Endothelial cell of umbilical vein (primary cell): ENCODE measurements around the gene RNMT. TPM values are rescaled to one million over a fixed set of nuclear protein-coding genes. Genes with fewer than 3 reads are reported as not detected.

Source experiments
- BruUV-seq: library from RNA; stranded (reverse); fragments of 400-500 nt; replicated peaks from 2 replicates; lab custom pipeline; 2021; lab: Mats Ljungman, UMichigan
- CTCF ChIA-PET: fragments of 300-600, 350-600 bp; sonication (Branson Sonifier 250); formaldehyde crosslinking; loops from one replicate; lab custom pipeline; 2021; ENCODE audit warnings: antibody characterized with exemption, inconsistent platforms; lab: Charles Lee
- POLR2A ChIA-PET: fragments of 300-600, 350-600 bp; sonication (Branson Sonifier 250); formaldehyde crosslinking; loops from one replicate; lab custom pipeline; 2021; ENCODE audit warnings: antibody characterized with exemption, inconsistent platforms; lab: Charles Lee
- DNase-seq: peaks from one replicate; pipeline ENCODE4 v3.0.0-alpha.2; 2011; ENCODE audit warnings: low read depth, low spot score
- FAIRE-seq: peaks from 2 replicates; lab custom pipeline; 2011; peaks lifted over from hg19 to GRCh38; lab: Jason Lieb, UNC
- H2AFZ ChIP-seq: 2 replicates; pipeline ENCODE4 v1.6.0; 2012; ENCODE audit warnings: low read depth, low read length, control low read depth, inconsistent platforms
- H3K27ac ChIP-seq: 2 replicates; pipeline ENCODE4 v1.5.1; 2011; ENCODE audit warnings: low read depth, mild to moderate bottlenecking, control low read depth, low read length, moderate library complexity; ENCODE audit not compliant: insufficient read depth
- H3K27me3 ChIP-seq, 2 experiments: 2 replicates each; pipeline versions ENCODE4 v1.6.0 to v1.6.1; 2011; ENCODE audit warnings: low read length in 2 of 2, mixed read lengths in 1 of 2; ENCODE audit not compliant: control insufficient read depth in 2 of 2, insufficient read depth in 2 of 2
- H3K36me3 ChIP-seq, 2 experiments: 2 replicates in 1 of 2; 3 replicates in 1 of 2; pipeline ENCODE4 v1.5.1; 2011; ENCODE audit warnings: low read length in 2 of 2, mild to moderate bottlenecking in 1 of 2, moderate library complexity in 1 of 2; ENCODE audit not compliant: control insufficient read depth in 2 of 2, insufficient read depth in 2 of 2; ENCODE audit errors: extremely low read depth in 1 of 2
- H3K4me1 ChIP-seq: 3 replicates; pipeline ENCODE4 v1.5.1; 2011; ENCODE audit warnings: mild to moderate bottlenecking, low read length; ENCODE audit not compliant: control insufficient read depth, insufficient read depth; ENCODE audit errors: extremely low read depth
- H3K4me2 ChIP-seq: 2 replicates; pipeline ENCODE4 v1.6.1; 2011; ENCODE audit warnings: low read length, control low read depth, mixed read lengths; ENCODE audit not compliant: insufficient read depth
- H3K4me3 ChIP-seq, 3 experiments: fragments of 200-600 bp in 1 of 3; sonication (generic), shearing (Covaris generic) in 1 of 3; replicated peaks in 1 of 3; 2 replicates each; pipeline ENCODE4 v1.5.1; 2011 to 2016; ENCODE audit warnings: control low read depth in 3 of 3, low read length in 3 of 3, mild to moderate bottlenecking in 2 of 3, inconsistent platforms in 1 of 3, low read depth in 1 of 3, moderate library complexity in 1 of 3; ENCODE audit not compliant: insufficient read depth in 1 of 3
- H3K79me2 ChIP-seq: 2 replicates; pipeline ENCODE4 v1.6.0; 2012; ENCODE audit warnings: low read length, inconsistent platforms; ENCODE audit not compliant: control insufficient read depth, insufficient read depth
- H3K9ac ChIP-seq: replicated peaks from 2 replicates; pipeline ENCODE3; 2011; ENCODE audit warnings: low read length, control low read depth; ENCODE audit not compliant: insufficient read depth; ENCODE audit errors: extremely low read depth
- H3K9me1 ChIP-seq: replicated peaks from 3 replicates; pipeline ENCODE4 v1.6.0; 2011; ENCODE audit warnings: mild to moderate bottlenecking, low read length; ENCODE audit not compliant: control insufficient read depth, insufficient read depth; ENCODE audit errors: extremely low read depth
- H3K9me3 ChIP-seq: replicated peaks from 2 replicates; pipeline ENCODE4 v1.5.1; 2012; ENCODE audit warnings: low read length, inconsistent platforms; ENCODE audit not compliant: control insufficient read depth, insufficient read depth
- H4K20me1 ChIP-seq: replicated peaks from 2 replicates; pipeline ENCODE3; 2011; ENCODE audit warnings: mild to moderate bottlenecking, low read length; ENCODE audit not compliant: control insufficient read depth, insufficient read depth; ENCODE audit errors: extremely low read depth
- EZH2 ChIP-seq: IDR thresholded peaks from 2 replicates; pipeline ENCODE4 v1.6.1; 2012; ENCODE audit warnings: borderline replicate concordance, low read depth, mild to moderate bottlenecking, moderate library complexity, low read length, inconsistent platforms; ENCODE audit not compliant: severe bottlenecking
- FOS ChIP-seq: IDR thresholded peaks from 2 replicates; pipeline ENCODE4 v1.6.1; 2011; ENCODE audit warnings: mild to moderate bottlenecking, low read length, moderate library complexity, borderline replicate concordance; ENCODE audit not compliant: insufficient read depth
- GATA2 ChIP-seq: IDR thresholded peaks from 2 replicates; pipeline ENCODE4 v1.7.0; 2011; ENCODE audit warnings: low read depth, mild to moderate bottlenecking, moderate library complexity, mixed read lengths, low read length; ENCODE audit not compliant: insufficient read length, insufficient read depth
- JUN ChIP-seq: IDR thresholded peaks from 2 replicates; pipeline ENCODE4 v1.6.1; 2011; ENCODE audit warnings: borderline replicate concordance, low read depth; ENCODE audit not compliant: insufficient read length, insufficient read depth
- MYC ChIP-seq: IDR thresholded peaks from one replicate; pipeline ENCODE4 v1.6.1; 2011; ENCODE audit warnings: mild to moderate bottlenecking, low read depth, low read length
- POLR2A ChIP-seq: IDR thresholded peaks from 2 replicates; pipeline ENCODE4 v1.6.1; 2012; ENCODE audit warnings: low read depth, mild to moderate bottlenecking, control low read depth, low read length
- POLR2AphosphoS5 ChIP-seq: IDR thresholded peaks from 2 replicates; pipeline ENCODE4 v1.6.1; 2012; ENCODE audit warnings: low read depth, mild to moderate bottlenecking, control low read depth, low read length, moderate library complexity; ENCODE audit not compliant: insufficient read depth
- dilution Hi-C: fragments of 300-500 bp; cut with MboI; formaldehyde crosslinking; loops from one replicate; pipeline ENCODE4 v1.15.0; 2019; ENCODE audit warnings: low sequenced_read_pairs; ENCODE audit not compliant: extremely low pct_ligation_motif_present
- intact Hi-C: fragments of 100-400 bp; cut with micrococcal nuclease; formaldehyde crosslinking; loops from one replicate; pipeline ENCODE4 v1.10.0; 2022
- polyA plus RNA-seq, 4 experiments: library from polyadenylated mRNA; depleted of rRNA in 3 of 4; stranded (reverse) in 3 of 4; unstranded in 1 of 4; fragments of >200 nt; gene quantifications; 2 replicates each; pipeline versions ENCODE4 v1.2.1 to v1.2.3, GENCODE V29; 2011 to 2012; ENCODE audit warnings: missing spikeins in 1 of 4
- total RNA-seq: library from RNA; stranded (reverse); gene quantifications from 2 replicates; pipeline ENCODE4 v1.2.3, GENCODE V29; 2021
- TF ChIP-seq, protein P1 (sequence below), 2 donors: IDR thresholded peaks; 1 replicate in 1 of 2; 2 replicates in 1 of 2; pipeline ENCODE4 v1.5.1; 2011; ENCODE audit warnings: low read length in 2 of 2, mild to moderate bottlenecking in 2 of 2, moderate library complexity in 2 of 2, control low read depth in 1 of 2, inconsistent platforms in 1 of 2, low read depth in 1 of 2; ENCODE audit not compliant: insufficient read depth in 1 of 2; ENCODE audit errors: extremely low read depth in 1 of 2
- TF ChIP-seq, protein P2 (sequence below): IDR thresholded peaks from 2 replicates; pipeline ENCODE4 v1.6.1; 2011; ENCODE audit not compliant: insufficient read depth, insufficient read length

The RNMT gene
- total and polyA plus RNA-seq, 2 donors (not counting 3 experiments of a cell fraction or from before 2014, with no cell fraction given): 9.8 to 29.5 TPM

GRCh38 chr18:13700153-13700552 lies 26.3 kb upstream of the RNMT start:
- H3K79me2 ChIP-seq: peaks cover 23% of the 10 kb centered on the region
- no peak overlapping the region for H2AFZ ChIP-seq
- ChIA-PET CTCF (no interaction called here), POLR2A (no interaction called here)
- H3K27ac ChIP-seq: no peak overlapping the region
- H3K9me3 ChIP-seq: peaks cover 2% of the 10 kb centered on the region
- H3K4me1 ChIP-seq: no peaks in the 10 kb centered on the region
- no peaks in the 10 kb centered on the region for H3K9me1 ChIP-seq
- dilution Hi-C loops: no loop called here
- intact Hi-C loops: no loop called here
- no peak overlapping the region for H3K9ac ChIP-seq
- TF ChIP-seq EZH2: no peak
- no peak overlapping the region for H3K4me2 ChIP-seq
- H3K27me3 ChIP-seq: no peaks in the 10 kb centered on the region
- no peak overlapping the region for H3K4me3 ChIP-seq
- no peaks in the 10 kb centered on the region for H3K36me3 ChIP-seq
- DNase-seq (no peak), FAIRE-seq (no peak)
- H4K20me1 ChIP-seq: no peaks in the 10 kb centered on the region
- BruUV-seq: no TSS peak

DNA sequence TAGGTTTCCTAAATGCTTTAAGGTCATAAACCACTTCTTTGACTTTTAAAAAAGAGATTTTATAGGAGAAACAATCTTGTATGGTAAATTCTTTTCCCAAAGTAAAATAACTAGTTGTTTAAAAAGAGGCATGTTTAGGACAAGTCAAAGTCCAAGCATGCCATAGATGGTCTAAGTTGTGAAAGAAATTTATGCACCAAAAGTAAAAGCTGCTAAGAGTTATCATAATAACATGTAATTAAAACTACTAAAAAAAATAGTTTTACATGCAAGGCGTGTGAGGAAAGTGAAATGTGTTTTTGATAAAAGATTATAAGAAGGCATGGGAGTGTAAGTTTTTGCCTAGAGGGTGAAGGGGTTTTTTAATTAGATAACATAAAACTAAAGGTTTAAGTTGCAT lies 22.6 kb upstream of the RNMT start:
- dilution Hi-C loops (no loop called here), intact Hi-C loops (no loop called here)
- TF ChIP-seq EZH2 (no peak), POLR2AphosphoS5 (no peak), MYC (no peak), JUN (no peak), FOS (no peak), GATA2 (no peak), POLR2A (no peak)
- TF ChIP-seq, protein P1, sequence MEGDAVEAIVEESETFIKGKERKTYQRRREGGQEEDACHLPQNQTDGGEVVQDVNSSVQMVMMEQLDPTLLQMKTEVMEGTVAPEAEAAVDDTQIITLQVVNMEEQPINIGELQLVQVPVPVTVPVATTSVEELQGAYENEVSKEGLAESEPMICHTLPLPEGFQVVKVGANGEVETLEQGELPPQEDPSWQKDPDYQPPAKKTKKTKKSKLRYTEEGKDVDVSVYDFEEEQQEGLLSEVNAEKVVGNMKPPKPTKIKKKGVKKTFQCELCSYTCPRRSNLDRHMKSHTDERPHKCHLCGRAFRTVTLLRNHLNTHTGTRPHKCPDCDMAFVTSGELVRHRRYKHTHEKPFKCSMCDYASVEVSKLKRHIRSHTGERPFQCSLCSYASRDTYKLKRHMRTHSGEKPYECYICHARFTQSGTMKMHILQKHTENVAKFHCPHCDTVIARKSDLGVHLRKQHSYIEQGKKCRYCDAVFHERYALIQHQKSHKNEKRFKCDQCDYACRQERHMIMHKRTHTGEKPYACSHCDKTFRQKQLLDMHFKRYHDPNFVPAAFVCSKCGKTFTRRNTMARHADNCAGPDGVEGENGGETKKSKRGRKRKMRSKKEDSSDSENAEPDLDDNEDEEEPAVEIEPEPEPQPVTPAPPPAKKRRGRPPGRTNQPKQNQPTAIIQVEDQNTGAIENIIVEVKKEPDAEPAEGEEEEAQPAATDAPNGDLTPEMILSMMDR (IDR thresholded peaks at IDR 0.05; ENCODE audit: extremely low read depth in 1 of 2, insufficient read depth in 1 of 2, low read depth in 1 of 2, low read length in 2 of 2): no peak
- TF ChIP-seq, protein P2, sequence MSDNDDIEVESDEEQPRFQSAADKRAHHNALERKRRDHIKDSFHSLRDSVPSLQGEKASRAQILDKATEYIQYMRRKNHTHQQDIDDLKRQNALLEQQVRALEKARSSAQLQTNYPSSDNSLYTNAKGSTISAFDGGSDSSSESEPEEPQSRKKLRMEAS: no peak
- no peaks in the 10 kb centered on the region for H3K27me3 ChIP-seq
- H3K4me2 ChIP-seq: no peak overlapping the region
- H3K27ac ChIP-seq: no peak overlapping the region
- FAIRE-seq (no peak), DNase-seq (no peak)
- H3K9ac ChIP-seq: no peak overlapping the region
- CTCF ChIA-PET: interaction anchor here (0.8 kb wide), 1 partner anchor 8 kb away, joined by 3 read pairs; no protein-coding TSS in a partner anchor
- H3K9me1 ChIP-seq: no peaks in the 10 kb centered on the region
- no peak overlapping the region for H2AFZ ChIP-seq
- POLR2A ChIA-PET: no interaction called here
- H4K20me1 ChIP-seq: no peaks in the 10 kb centered on the region
- H3K4me1 ChIP-seq: no peaks in the 10 kb centered on the region
- H3K9me3 ChIP-seq: peaks cover 2% of the 10 kb centered on the region
- H3K79me2 ChIP-seq: peaks cover 29% of the 10 kb centered on the region
- no peaks in the 10 kb centered on the region for H3K36me3 ChIP-seq
- BruUV-seq: no TSS peak
- H3K4me3 ChIP-seq: no peak overlapping the region
